SK-N-SH (cell line): Measurements from ENCODE around the gene RFC4.

Experiments used
- CTCF ChIP-seq: fragments of 200-600 bp; sonication (generic); IDR thresholded peaks from 2 replicates; pipeline ENCODE4 v1.6.1; 2017; ENCODE audit warnings: antibody characterized with exemption, mild to moderate bottlenecking, moderate library complexity
- EP300 ChIP-seq, 2 experiments: IDR thresholded peaks; 2 replicates each; pipeline versions ENCODE4 v1.4.0 to v1.6.1; 2012; ENCODE audit warnings: borderline replicate concordance in 1 of 2, low read depth in 1 of 2, low read length in 1 of 2
- FOXM1 ChIP-seq: IDR thresholded peaks from 2 replicates; pipeline ENCODE4 v1.4.0; 2012; ENCODE audit warnings: low read depth, mild to moderate bottlenecking
- MXI1 ChIP-seq: IDR thresholded peaks from 2 replicates; pipeline ENCODE4 v1.6.1; 2012; ENCODE audit warnings: mild to moderate bottlenecking, low read depth, low read length, improper control_type of control experiment
- POLR2AphosphoS5 ChIP-seq: IDR thresholded peaks from 2 replicates; pipeline ENCODE4 v1.6.1; 2012; ENCODE audit warnings: low read depth, low read length
- RXRA ChIP-seq: IDR thresholded peaks from 2 replicates; pipeline ENCODE4 v1.4.0; 2012; ENCODE audit warnings: low read depth, mild to moderate bottlenecking, borderline replicate concordance

GRCh38 chr3:186806089-186807055, at the start of gene RFC4:
- TF ChIP-seq EP300 (IDR thresholded peaks at IDR 0.05; ENCODE audit: borderline replicate concordance in 1 of 2, low read depth in 1 of 2, low read length in 1 of 2), result no peak
- TF ChIP-seq CTCF, result no peak
- TF ChIP-seq MXI1, result peak; percentile 58
- TF ChIP-seq FOXM1, result no peak
- no peak for TF ChIP-seq RXRA
- TF ChIP-seq POLR2AphosphoS5, result peak; percentile 88
